Esophagus muscularis mucosa (tissue), 3 donors: ENCODE results near the gene SPEF2.

ENCODE experiments used
- CTCF ChIP-seq, 3 experiments: fragments of 200-600 bp in 2 of 3; fragments of 450-650 bp in 1 of 3; sonication (generic) in 2 of 3; IDR thresholded peaks; one replicate each; pipeline ENCODE4 v1.5.1; 2017 to 2019; ENCODE audit warnings: antibody characterized with exemption in 3 of 3, mild to moderate bottlenecking in 2 of 3, moderate library complexity in 1 of 3
- POLR2A ChIP-seq: fragments of 450-650 bp; IDR thresholded peaks from one replicate; pipeline ENCODE4 v1.6.1; 2017; ENCODE audit warnings: antibody characterized with exemption, moderate library complexity, mild to moderate bottlenecking, low read depth

- no peak for TF ChIP-seq CTCF (IDR thresholded peaks at IDR 0.05)
- no peak for TF ChIP-seq POLR2A
Observed at GRCh38 chr5:35855187-35855586, 237.5 kb downstream of the SPEF2 start.
